GM12875 (cell line): ENCODE measurements around the gene SEPTIN12.

Experiments used
- H3K4me3 ChIP-seq: one replicate; pipeline ENCODE4 v1.5.1; 2011; ENCODE audit warnings: low read depth, low read length, control low read depth
- CTCF ChIP-seq: IDR thresholded peaks from 2 replicates; pipeline ENCODE4 v1.5.1; 2011; ENCODE audit warnings: low read depth, mild to moderate bottlenecking, control low read depth, inconsistent platforms, low read length, moderate library complexity, borderline replicate concordance; ENCODE audit not compliant: insufficient read depth

SEPTIN12 gene

GRCh38 chr16:4828567-4829321 lies 40.6 kb upstream of the SEPTIN12 start:
- H3K4me3 ChIP-seq: no peak overlapping the region
- TF ChIP-seq CTCF: no peak

GRCh38 chr16:4826980-4827379 lies 38.8 kb upstream of the SEPTIN12 start:
- TF ChIP-seq CTCF: no peak
- H3K4me3 ChIP-seq: no peak overlapping the region

- no peak for TF ChIP-seq CTCF
- no peak overlapping the region for H3K4me3 ChIP-seq
Measured at GRCh38 chr16:4826526-4826925, 38.4 kb upstream of the SEPTIN12 start.

GRCh38 chr16:4825196-4825595 lies 37.1 kb upstream of the SEPTIN12 start:
- no peak overlapping the region for H3K4me3 ChIP-seq
- TF ChIP-seq CTCF: no peak

GRCh38 chr16:4820652-4821051 lies 32.5 kb upstream of the SEPTIN12 start:
- H3K4me3 ChIP-seq: no peak overlapping the region
- no peak for TF ChIP-seq CTCF

GRCh38 chr16:4814542-4815173 lies 26.5 kb upstream of the SEPTIN12 start:
- H3K4me3 ChIP-seq: no peak overlapping the region
- no peak for TF ChIP-seq CTCF

GRCh38 chr16:4814046-4814445 lies 25.9 kb upstream of the SEPTIN12 start:
- no peak for TF ChIP-seq CTCF

More at GRCh38 chr16:4814046-4814445, 25.9 kb upstream of the SEPTIN12 start:
- H3K4me3 ChIP-seq: no peak overlapping the region
